ENCODE results near the gene FGFRL1.

The FGFRL1 gene

GRCh38 chr4:1023075-1023640 is 11.7 kb downstream of the FGFRL1 start:
- no peak for DNase-seq (ENCODE audit: low read depth in 3 of 3)

GRCh38 chr4:1023895-1024740 is 12.7 kb downstream of the FGFRL1 start:
- DNase-seq (ENCODE audit: low read depth in 3 of 3) = no peak

DNA sequence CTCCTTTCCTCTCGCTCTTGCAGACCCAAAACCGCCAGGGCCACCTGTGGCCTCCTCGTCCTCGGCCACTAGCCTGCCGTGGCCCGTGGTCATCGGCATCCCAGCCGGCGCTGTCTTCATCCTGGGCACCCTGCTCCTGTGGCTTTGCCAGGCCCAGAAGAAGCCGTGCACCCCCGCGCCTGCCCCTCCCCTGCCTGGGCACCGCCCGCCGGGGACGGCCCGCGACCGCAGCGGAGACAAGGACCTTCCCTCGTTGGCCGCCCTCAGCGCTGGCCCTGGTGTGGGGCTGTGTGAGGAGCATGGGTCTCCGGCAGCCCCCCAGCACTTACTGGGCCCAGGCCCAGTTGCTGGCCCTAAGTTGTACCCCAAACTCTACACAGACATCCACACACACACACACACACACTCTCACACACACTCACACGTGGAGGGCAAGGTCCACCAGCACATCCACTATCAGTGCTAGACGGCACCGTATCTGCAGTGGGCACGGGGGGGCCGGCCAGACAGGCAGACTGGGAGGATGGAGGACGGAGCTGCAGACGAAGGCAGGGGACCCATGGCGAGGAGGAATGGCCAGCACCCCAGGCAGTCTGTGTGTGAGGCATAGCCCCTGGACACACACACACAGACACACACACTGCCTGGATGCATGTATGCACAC is 13.6 kb downstream of the FGFRL1 start:
- DNase-seq (ENCODE audit: low read depth in 3 of 3) = no peak

DNA sequence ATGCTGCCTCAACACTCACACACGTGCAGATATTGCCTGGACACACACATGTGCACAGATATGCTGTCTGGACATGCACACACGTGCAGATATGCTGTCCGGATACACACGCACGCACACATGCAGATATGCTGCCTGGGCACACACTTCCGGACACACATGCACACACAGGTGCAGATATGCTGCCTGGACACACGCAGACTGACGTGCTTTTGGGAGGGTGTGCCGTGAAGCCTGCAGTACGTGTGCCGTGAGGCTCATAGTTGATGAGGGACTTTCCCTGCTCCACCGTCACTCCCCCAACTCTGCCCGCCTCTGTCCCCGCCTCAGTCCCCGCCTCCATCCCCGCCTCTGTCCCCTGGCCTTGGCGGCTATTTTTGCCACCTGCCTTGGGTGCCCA is 14.7 kb downstream of the FGFRL1 start:
- peak in 1 of 3 experiments; percentile 15 for DNase-seq (ENCODE audit: low read depth in 3 of 3)

GRCh38 chr4:1027219-1027914 is 15.9 kb downstream of the FGFRL1 start:
- DNase-seq (ENCODE audit: low read depth in 3 of 3) = no peak

DNA sequence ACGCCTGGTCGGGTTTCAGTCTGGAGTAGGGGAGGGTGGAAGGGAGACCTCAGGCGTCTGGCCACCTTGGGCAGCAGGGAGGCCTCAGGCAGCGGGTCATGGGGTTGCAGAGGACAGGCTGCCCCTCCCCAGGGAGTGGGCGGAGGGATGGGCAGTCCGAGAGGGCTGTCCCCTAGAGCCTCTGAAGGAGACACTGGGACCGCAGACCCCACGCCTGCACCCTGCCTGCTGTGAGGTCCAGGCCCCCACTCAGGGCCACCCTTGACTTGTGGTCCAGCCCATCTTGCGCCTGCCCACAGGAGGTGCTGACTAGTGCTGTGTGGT is 16.5 kb downstream of the FGFRL1 start:
- no peak for DNase-seq (ENCODE audit: low read depth in 3 of 3)

- no peak for DNase-seq (ENCODE audit: low read depth in 3 of 3)
These were observed 17.3 kb downstream of the FGFRL1 start for GRCh38 chr4:1028574-1029220.

GRCh38 chr4:1029529-1029928 is 18.1 kb downstream of the FGFRL1 start:
- no peak for DNase-seq (ENCODE audit: low read depth in 3 of 3)

GRCh38 chr4:1030031-1030430 is 18.6 kb downstream of the FGFRL1 start:
- no peak for DNase-seq (ENCODE audit: low read depth in 3 of 3)

GRCh38 chr4:1030559-1030958 is 19.1 kb downstream of the FGFRL1 start:
- no peak for DNase-seq (ENCODE audit: low read depth in 3 of 3)

GRCh38 chr4:1031346-1031745 is 19.9 kb downstream of the FGFRL1 start:
- no peak for DNase-seq (ENCODE audit: low read depth in 3 of 3)

DNA sequence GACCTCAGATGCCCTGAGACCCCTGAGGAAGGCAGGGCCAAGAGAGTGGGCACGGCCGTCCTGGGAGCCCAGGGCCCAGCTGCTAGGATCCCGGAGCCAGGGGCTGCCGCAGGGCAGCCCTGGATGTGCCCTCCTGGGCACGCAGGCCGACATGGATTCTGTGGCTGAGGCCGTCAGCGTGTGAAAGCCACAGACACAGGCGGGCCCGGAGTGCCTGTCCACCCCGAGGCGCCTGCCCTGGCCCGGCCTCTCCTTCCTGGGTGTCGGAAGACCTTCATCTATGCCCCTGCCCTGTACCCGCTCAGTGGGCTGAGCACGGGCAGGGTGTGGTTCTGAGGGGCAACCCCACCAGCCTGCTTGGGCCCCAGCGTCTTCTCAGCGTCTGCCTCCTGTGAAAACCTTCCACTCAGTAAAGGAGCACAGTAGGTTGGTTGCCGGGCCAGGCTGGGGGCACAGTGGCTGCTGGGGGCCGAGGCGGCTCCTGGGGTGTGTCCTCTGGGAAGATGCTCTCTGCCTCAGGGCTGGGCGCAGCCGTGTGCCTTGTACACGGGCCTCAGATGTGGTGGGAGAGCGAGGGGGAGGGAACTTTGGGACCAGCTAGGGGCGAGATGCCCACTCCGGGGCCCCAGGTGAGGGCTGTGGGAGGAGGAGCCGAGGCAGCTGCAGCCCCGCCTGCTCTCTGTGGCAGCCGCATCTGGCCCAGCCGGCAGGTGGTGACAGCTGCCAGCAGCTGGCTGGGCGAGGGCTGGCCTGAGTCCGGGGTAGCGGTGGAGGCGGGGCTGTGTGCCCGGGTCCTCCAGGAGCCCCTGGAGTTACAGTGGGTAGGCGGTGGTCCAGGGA is 20.8 kb downstream of the FGFRL1 start:
- DNase-seq (ENCODE audit: low read depth in 3 of 3) = no peak

GRCh38 chr4:1032861-1033260 is 21.4 kb downstream of the FGFRL1 start:
- DNase-seq (ENCODE audit: low read depth in 3 of 3) = no peak

DNA sequence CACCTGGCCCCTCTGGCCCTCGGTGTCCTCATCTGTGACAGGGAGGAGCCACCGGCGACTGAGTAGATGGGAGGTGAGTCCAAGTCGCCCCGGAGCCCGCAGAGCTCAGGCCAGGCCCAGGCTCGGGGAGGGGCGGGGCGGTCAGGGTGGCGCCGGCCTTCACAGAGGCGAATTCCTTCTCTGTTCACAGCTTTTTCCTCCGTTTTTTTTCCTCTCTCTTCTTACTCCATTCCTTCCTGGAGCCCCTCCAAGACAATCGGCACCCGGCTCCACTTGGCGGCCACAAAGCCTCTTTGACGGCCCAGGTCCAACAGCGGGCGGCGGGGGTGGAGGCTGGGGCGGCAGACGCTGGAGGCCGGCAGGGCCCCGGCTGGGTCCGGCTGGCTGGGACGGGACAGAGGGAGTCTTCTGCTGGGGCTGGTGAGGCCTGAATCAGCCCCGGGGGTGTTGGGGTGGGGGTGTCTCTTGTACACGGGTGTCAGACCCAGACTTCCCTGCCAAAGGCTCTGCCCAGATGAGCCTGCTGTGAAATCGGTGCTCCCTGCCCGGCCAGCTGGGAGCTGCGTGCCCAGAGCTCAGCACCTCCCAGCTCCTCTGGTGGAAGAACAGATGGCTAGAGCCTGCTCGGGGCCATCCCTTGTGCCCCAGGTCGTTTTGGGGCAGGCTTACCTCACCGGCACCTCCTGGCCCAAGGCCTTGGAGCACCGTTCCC is 22.6 kb downstream of the FGFRL1 start:
- DNase-seq (ENCODE audit: low read depth in 3 of 3) = no peak

DNA sequence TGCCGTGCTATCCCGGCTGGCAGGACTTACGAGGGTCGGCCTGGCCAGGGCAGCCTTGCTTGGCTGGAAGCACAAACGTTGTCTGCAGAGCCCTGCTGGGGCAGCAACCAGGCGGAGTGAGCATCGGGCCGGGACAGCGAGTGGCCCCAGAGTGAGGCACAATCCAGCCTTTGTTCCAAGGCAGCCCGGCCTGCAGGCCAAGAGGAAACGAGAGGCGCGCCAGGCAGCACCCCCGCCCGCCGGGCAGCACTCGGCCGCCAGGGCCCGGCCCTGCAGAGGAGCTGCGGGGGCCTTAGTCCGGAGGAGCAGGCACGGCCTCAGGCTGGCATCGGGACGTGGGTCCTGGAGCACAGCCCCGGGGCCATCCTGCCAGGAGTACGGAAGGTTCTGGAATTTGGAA is 24.1 kb downstream of the FGFRL1 start:
- DNase-seq (ENCODE audit: low read depth in 3 of 3) = no peak

- DNase-seq (ENCODE audit: low read depth in 3 of 3) = no peak
These were observed 24.7 kb downstream of the FGFRL1 start for GRCh38 chr4:1036095-1036494.

DNA sequence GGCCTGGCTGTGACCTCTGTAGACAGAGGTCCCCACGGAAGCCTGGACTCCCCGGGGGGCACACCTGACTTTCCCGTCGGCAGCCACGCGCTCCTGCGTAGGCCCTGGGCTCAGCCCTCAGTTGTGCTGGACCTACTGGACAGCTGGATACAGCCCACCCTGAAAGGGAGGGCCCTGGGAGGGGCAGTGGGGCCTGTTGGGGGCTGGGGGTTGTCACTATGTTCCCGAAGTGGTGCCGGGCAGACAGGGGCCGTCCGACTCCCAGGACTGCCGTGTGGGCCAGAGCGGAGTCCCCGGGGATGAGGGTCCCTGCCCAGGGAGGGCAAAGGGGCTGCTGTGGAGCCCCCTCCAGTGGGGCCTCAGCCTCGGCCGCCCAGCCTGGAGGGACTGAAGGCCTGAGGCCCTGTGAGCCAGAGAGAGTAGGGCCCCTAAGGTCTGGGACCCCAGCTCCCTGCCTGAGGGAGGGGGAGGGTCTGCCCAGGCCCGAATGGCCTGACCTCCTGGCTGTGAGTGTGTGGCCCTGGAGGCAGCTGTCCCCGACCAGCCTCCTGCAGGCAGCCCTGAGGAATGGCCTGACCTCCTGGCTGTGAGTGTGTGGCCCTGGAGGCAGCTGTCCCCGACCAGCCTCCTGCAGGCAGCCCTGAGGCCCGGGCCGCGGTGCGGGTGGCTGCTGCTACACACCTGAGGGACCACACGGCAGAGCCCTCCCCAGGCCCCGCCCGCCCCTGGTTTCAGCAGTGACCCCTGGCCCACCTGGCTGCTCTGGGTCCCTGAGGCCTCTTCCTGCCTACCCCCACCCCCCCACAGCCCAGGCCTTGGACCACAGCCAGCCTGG is 25.8 kb downstream of the FGFRL1 start:
- DNase-seq (ENCODE audit: low read depth in 3 of 3) = no peak

DNA sequence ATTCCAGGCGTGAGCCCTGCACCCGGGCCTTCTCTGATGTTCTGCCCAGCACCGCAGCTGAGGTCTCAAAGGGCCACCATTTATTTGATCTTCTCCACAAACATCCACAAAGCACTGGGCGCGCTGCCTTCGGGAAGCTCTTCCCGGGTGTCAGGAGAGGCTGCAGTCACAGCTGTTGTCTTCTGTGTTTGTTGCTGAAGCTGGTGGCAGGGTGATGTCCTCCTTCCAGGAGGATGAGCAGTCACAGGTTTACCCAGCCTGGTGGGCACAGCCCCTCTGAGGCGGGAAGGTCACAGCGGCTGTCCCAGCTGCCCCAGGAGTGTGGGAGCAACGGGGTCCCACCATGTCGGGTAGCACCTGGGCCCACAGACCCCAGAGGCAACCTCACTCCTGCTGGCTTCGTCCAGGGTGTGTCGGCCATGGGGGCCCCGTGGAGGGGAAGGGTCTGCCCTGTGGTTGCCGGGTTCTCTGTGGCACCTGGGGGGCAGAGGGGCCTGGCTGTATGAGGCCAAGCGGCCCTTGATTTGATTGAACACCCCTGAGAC is 27.6 kb downstream of the FGFRL1 start:
- no peak for DNase-seq (ENCODE audit: low read depth in 3 of 3)
